GM21390 (cell line): Measurements from ENCODE around the gene TICAM2.
A peak's percentile ranks its signal among the peaks of the same experiment; 100 is the strongest.

Experiments
- ATAC-seq: cut with Tn5 transposase; IDR thresholded peaks from one replicate; pipeline ENCODE4 v1.9.1; 2021; ENCODE audit not compliant: unreplicated experiment

TICAM2 gene

GRCh38 chr5:115611873-115612272, 9.6 kb upstream of the TICAM2 start:
- no peak for ATAC-seq

DNA sequence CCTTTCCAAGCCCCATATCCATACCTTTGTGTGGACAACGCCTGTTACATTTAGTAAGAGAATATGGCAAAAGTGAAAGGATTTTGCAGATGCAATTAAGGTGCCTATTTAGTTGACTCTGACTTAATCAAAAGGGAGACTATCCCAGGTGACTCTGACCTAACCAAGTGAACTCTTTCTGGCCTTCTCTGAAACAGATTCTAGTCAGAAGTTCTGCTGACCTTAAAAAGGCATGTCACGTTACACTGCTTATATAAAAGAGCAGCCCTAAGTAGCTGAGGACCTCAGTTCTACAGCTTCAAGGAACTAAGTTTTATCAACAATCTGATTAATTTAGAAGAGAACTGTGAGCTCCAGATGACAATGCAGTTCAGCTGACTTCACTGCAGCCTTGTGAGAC, 5.7 kb upstream of the TICAM2 start:
- no peak for ATAC-seq

DNA sequence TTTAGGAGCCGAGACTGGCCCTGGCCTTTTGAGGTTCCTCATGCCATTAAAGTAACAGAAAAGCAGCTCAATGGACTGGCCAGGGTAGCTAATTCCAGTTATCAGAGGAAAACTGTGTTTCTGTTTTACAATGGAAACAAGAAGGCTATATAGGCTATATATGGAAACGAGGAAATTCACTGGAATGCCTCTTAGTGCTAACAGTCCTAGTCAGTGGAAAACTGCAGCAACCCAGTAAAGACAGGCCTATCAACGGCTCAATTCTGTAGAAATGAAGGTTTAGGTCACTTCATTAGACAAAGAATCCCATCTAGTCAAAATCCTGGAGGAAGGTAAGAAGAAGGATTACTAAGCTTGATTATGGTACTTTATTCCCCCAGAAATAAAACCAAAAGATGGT, 3.2 kb upstream of the TICAM2 start:
- ATAC-seq = no peak

DNA sequence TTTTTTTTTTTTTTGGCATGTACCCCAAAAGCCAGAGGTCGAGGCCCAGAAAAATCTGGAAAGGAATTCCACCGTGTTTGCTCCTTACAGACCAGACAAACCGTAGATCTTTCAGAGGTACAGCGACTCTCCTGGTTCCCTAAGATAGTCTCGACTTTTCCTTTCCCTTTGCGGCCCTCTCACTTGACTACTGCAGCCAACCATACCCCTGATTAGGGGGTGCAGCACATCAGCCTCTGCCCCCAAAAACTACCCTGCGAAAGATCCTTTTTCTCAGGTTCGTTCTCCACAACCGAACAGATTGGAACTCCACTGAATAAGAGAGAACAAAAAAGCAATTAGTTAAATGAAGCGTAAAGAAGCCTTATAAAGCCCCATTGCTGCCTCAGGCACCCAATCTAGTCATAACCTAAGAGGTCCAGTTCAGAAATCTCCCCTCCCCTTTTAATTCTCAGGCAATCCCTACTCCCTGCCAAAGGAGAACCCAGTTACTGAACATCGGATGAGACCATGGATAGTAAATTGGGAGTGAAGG, 379 bp upstream of the TICAM2 start:
- no peak for ATAC-seq

GRCh38 chr5:115600766-115601165, 1.5 kb downstream of the TICAM2 start:
- no peak for ATAC-seq

- no peak for ATAC-seq
Measured at GRCh38 chr5:115599924-115600323, 2.4 kb downstream of the TICAM2 start.

DNA sequence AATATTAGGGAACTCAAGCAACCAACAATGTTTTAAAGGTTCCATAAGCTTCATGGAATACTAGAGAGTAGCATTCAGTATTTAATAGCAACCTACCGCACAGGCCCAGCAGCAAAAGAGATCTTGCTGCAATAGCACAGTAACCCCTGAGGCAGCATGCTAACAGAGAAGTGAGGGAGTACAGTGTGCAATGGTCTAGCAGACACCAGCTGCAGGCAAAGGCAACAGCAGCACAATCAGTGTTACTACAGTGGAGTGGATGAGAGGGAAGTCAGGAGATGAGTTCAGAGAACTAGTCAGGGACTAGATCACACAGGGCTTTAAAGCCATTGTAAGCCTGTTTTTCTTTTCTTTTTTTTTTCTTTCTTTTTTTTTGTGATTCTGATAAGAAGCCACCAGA, 2.8 kb downstream of the TICAM2 start:
- peak; percentile 43 for ATAC-seq

GRCh38 chr5:115594128-115595047, 7.9 kb downstream of the TICAM2 start:
- no peak for ATAC-seq

DNA sequence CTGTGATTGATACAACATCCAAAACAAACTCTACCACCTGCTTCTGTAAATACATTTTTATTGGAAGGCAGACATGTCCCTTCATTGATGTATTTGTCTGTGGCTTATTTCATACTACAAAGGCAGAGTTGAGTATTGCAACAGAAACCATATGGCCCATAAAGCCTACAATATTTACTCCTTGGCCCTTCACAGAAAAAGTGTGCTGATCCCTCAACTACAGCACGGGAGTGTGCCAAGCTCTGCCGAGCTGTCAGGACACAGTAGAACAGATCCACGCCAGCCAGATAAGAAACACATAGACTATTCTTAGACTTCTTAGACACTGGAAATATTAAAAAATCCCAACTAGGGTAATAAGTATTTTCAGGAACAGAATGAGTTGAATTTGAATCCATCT, 13.2 kb downstream of the TICAM2 start:
- ATAC-seq = no peak

GRCh38 chr5:115588640-115589039, 13.6 kb downstream of the TICAM2 start:
- ATAC-seq = no peak

GRCh38 chr5:115586525-115587146, 15.6 kb downstream of the TICAM2 start:
- peak; percentile 45 for ATAC-seq

DNA sequence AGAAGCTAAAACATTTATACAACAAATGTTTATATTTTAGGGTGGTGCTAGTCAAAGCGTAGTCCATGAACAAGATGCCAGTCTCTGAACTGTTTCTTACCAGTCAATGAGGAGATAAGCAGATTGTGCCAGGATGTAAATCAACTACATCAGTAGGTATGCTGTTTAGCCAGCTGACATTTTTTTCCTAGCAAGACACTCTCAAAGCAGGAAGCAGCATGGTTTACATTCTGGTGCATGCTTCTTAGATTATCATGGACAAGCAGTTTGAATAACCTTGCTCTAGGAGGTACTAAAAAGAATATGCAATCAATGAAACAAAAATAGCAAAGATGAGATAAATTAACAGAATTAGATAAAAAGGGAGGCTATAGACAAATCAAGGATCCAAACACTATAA, 17.0 kb downstream of the TICAM2 start:
- ATAC-seq = no peak

DNA sequence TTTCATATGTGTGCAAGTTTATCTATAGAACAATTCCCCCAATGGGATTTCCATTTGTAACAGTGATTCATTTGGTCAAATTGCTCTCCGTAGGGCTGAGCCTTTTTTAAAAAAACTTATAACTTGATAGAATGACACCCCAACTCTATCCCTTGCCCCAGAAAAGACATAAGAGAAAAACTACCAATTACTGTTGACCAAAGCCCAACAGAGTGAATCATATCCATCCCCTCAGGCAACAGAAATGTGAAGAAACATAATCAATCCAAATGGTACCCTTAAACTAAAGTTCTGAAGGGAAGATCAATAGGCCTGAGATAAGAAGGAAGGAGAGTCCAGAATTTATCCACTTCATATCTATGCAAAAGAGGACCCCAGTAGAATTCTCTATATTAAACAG, 17.8 kb downstream of the TICAM2 start:
- ATAC-seq = no peak

DNA sequence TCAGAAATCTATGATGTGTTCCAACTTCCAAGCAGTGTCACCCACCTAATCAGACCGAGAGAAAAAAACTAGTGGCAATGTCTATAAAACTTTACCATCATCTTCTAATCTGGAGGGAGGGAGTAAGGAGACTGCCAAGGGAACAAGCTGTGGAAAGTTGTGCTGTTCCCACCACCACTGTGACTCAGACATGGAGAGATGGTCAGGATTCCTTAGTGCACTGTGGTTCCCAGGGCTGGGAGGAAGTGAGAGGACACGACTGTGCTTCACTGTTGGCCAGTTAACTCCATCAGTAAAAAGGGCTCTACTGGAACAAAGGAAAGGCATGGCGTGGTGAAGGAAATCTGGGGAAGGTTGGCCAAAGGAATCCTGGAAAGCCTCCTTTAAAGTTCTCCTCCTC, 18.8 kb downstream of the TICAM2 start:
- no peak for ATAC-seq

GRCh38 chr5:115580941-115581340, 21.3 kb downstream of the TICAM2 start:
- ATAC-seq = no peak

- ATAC-seq = peak; percentile 50
Measured at GRCh38 chr5:115579747-115580173, 22.5 kb downstream of the TICAM2 start.

GRCh38 chr5:115579216-115579615, 23.1 kb downstream of the TICAM2 start:
- no peak for ATAC-seq

DNA sequence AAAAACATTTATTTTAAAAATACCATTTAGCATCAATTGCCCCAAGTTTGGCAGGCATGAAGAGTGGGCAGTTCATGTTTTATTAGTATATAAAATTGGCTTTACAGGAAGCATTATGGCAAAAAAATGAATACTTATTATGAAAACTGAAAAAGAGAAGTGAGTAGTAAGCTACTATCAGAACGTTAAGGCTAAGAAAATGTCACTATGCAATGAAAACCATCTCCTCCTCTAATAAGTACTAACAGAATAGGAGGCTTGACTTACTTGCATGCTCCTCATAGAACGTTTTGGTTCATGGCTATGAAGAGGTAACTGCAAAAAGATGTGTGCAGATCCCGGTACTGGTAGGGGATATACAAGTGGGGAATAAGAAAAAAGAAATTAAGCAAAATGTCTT, 23.6 kb downstream of the TICAM2 start:
- ATAC-seq = peak; percentile 58

- ATAC-seq = no peak
Measured at GRCh38 chr5:115577741-115578140, 24.5 kb downstream of the TICAM2 start.

GRCh38 chr5:115577329-115577728, 24.9 kb downstream of the TICAM2 start:
- no peak for ATAC-seq

GRCh38 chr5:115575167-115576070, 26.9 kb downstream of the TICAM2 start:
- peak; percentile 37 for ATAC-seq
